ENCODE data around the gene FHOD1. TPM values are rescaled to one million over a fixed set of nuclear protein-coding genes. Genes with fewer than 3 reads are reported as not detected.

The FHOD1 gene
- total RNA-seq, 4 donors from 2014 or later = 1.9 to 7.4 (median 5.3) TPM

GRCh38 chr16:67233596-67233995 is 13.7 kb downstream of the FHOD1 start:
- no peak overlapping the region for H3K27ac ChIP-seq
- no peaks in the 10 kb centered on the region for H3K9me3 ChIP-seq
- peaks cover 0 to 10% (median 0%) of the 10 kb centered on the region in 3 donors for H3K4me1 ChIP-seq
- WGBS, 2 donors = no CpG with 5 or more reads among the region's 7 CpGs
- H3K27me3 ChIP-seq = no peaks in the 10 kb centered on the region
- intact Hi-C loops (cut with DNase I) = no loop called here
- peaks cover 39 to 98% (median 50%) of the 10 kb centered on the region in 3 donors for H3K36me3 ChIP-seq
- TF ChIP-seq POLR2A (IDR thresholded peaks at IDR 0.05) = no peak
- TF ChIP-seq, protein P1, sequence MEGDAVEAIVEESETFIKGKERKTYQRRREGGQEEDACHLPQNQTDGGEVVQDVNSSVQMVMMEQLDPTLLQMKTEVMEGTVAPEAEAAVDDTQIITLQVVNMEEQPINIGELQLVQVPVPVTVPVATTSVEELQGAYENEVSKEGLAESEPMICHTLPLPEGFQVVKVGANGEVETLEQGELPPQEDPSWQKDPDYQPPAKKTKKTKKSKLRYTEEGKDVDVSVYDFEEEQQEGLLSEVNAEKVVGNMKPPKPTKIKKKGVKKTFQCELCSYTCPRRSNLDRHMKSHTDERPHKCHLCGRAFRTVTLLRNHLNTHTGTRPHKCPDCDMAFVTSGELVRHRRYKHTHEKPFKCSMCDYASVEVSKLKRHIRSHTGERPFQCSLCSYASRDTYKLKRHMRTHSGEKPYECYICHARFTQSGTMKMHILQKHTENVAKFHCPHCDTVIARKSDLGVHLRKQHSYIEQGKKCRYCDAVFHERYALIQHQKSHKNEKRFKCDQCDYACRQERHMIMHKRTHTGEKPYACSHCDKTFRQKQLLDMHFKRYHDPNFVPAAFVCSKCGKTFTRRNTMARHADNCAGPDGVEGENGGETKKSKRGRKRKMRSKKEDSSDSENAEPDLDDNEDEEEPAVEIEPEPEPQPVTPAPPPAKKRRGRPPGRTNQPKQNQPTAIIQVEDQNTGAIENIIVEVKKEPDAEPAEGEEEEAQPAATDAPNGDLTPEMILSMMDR (IDR thresholded peaks at IDR 0.05) = no peak
- H3K4me3 ChIP-seq = no peak overlapping the region
- DNase-seq = no peak

DNA sequence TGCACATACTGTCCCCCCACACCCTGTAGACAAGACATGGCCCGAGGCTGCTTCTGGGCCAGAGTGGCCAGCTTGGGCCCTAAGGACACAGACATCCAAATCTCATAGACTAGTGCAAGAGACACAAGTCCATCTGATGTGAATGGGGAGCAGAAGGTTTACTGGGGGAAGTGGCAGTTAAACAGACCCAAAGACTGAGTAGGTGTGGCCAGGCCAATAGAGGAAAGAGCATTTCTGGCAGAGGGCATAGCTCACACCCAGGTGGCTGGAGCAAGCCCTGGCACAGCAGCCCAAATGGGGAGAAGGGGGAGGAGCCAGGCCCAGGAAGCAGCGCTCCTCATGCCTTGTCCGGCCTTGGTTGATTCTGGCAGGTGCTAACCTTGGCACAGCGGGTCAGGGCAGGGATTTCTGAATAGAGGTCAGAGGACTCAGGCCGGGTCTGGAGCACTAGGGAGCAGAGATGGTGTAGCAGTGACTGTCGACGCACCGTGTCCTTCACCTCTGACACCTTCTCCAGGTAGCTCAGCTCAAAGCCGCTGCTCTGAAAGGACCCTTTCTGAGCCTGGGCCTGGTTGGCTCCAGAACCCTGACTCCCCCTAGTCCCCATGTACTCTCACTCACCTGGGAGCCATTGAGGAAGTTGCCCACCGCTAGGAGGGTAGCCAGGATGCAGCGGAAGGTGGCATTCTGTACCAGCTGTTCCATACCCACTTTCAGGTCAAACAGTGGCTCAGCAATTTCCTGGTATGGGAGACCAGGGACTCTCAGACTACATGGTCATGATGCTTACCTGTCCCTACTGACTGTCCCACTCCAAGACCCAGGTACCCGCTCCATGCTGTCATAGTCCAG is 16.2 kb downstream of the FHOD1 start:
- 83 to 93% methylated on average over 7 of the region's 12 CpGs for WGBS, 2 donors
- Histone ChIP-seq H3K4me3 (no peak overlapping the region), H3K27ac (no peak overlapping the region), H3K9me3 (no peaks in the 10 kb centered on the region), H3K4me1 (peaks cover 11 to 30% (median 12%) of the 10 kb centered on the region in 3 donors), H3K36me3 (peaks cover 25 to 79% (median 36%) of the 10 kb centered on the region in 3 donors), H3K27me3 (no peaks in the 10 kb centered on the region)
- TF ChIP-seq, protein P1 (IDR thresholded peaks at IDR 0.05) = no peak
- no peak for DNase-seq
- intact Hi-C loops (cut with DNase I) = no loop called here

GRCh38 chr16:67229906-67230808 is 17.1 kb downstream of the FHOD1 start:
- H3K4me1 ChIP-seq = peaks cover 14 to 34% (median 18%) of the 10 kb centered on the region in 3 donors
- WGBS, 2 donors = 91 to 95% methylated on average over 3 to 17 of the region's 32 CpGs
- TF ChIP-seq POLR2A (IDR thresholded peaks at IDR 0.05) = no peak
- TF ChIP-seq, protein P1 (IDR thresholded peaks at IDR 0.05) = no peak
- no peak overlapping the region for H3K4me3 ChIP-seq
- no peaks in the 10 kb centered on the region for H3K9me3 ChIP-seq
- no peak overlapping the region for H3K27ac ChIP-seq
- no peaks in the 10 kb centered on the region for H3K27me3 ChIP-seq
- intact Hi-C loops (cut with DNase I) = no loop called here
- peaks cover 25 to 70% (median 30%) of the 10 kb centered on the region in 3 donors for H3K36me3 ChIP-seq
- DNase-seq = no peak

DNA sequence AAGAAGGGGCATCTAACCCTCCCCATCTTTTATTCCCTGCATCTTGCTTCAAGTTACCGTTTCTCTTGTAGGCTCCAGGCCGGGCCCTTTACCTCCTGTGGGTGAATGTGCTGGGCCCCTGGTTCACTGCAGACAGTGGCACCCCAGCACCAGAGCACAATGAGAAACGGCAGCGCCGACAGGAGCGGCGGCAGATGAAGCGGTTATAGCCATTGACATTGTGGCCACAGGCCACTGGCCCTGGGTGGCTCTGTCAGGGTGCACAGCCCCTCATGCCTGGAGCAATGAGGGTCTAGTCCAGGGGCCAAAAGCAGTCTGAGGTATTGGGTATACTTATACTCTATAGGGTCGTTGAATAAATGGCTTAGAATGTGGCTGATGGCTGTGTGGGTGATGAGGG is 18.4 kb downstream of the FHOD1 start:
- no peak for DNase-seq
- intact Hi-C loops (cut with DNase I) = no loop called here
- 58 to 90% methylated on average over 2 of the region's 9 CpGs for WGBS, 2 donors
- Histone ChIP-seq H3K36me3 (peaks cover 25 to 57% (median 28%) of the 10 kb centered on the region in 3 donors), H3K9me3 (no peaks in the 10 kb centered on the region), H3K4me3 (no peak overlapping the region), H3K4me1 (peaks cover 14 to 34% (median 18%) of the 10 kb centered on the region in 3 donors), H3K27ac (no peak overlapping the region), H3K27me3 (no peaks in the 10 kb centered on the region)
- no peak for TF ChIP-seq POLR2A (IDR thresholded peaks at IDR 0.05)
- TF ChIP-seq, protein P1 (IDR thresholded peaks at IDR 0.05) = no peak
